Stimulated activated CD4-positive, alpha-beta T cell treated with anti-CD3 and anti-CD28 coated beads, Interleukin-4, amount 100 ng/mL, for 4 hours (primary cell): ENCODE data around the gene TLR9.

Source experiments
- DNase-seq, 2 experiments: peaks; one replicate each; pipeline ENCODE4 v3.0.0-alpha.2; 2020

TLR9 gene

DNA sequence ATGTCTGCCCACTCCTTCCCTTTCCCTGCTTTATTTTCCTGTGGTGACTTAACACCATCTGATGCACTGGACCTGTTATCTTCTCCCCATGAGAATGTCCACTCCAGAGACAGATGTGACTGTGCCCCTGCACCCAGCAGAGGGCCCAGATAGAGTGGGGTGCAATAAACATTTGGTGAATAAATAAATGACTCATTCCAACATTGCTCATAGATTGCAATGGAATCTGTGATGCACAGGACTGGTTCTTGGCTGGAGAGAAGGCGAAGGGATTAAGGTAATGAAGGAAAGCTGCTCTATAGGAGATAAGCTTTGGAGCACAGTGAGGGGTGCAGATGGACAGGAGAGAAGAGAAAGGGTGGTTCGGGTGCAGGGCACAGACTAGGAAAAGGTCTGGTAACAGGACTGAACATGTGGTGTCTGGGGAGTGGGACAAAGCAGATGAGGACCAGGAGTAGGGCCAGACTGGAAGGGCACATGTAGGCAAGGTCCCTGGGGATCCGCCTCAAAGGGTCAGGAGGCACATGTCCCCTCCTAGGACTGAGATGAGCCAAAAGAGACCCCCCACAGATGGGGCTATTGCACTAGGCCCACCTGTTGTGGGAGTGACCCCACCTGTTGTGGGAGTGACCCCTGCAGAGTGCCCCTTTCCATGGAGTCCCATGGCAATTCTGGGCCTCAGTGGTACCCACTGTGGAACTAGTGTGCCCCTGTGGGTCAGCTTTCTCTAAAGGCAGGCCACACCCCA lies 53.8 kb downstream of the TLR9 start:
- DNase-seq, result no peak
